Ectodermal cell (in vitro differentiated cells): Measurements from ENCODE around the gene ARHGEF11.

Source experiments
- H3K27ac ChIP-seq: 2 replicates; pipeline ENCODE4 v1.7.0; 2013; ENCODE audit warnings: mild to moderate bottlenecking, low read depth, low read length; ENCODE audit not compliant: insufficient read depth, poor library complexity, severe bottlenecking
- H3K27me3 ChIP-seq: 2 replicates; pipeline ENCODE4 v1.7.0; 2013; ENCODE audit warnings: mild to moderate bottlenecking, low read length; ENCODE audit not compliant: insufficient read depth, control insufficient read depth, poor library complexity, severe bottlenecking
- H3K36me3 ChIP-seq: one replicate; pipeline ENCODE4 v1.7.0; 2013; ENCODE audit warnings: low read length; ENCODE audit not compliant: control insufficient read depth, insufficient read depth
- H3K4me1 ChIP-seq: one replicate; pipeline ENCODE4 v1.7.0; 2013; ENCODE audit warnings: low read length; ENCODE audit not compliant: control insufficient read depth, insufficient read depth
- H3K4me3 ChIP-seq: 2 replicates; pipeline ENCODE4 v1.7.0; 2013; ENCODE audit warnings: low read depth, low read length, control low read depth; ENCODE audit not compliant: insufficient read depth
- H3K9me3 ChIP-seq: 2 replicates; pipeline ENCODE4 v1.7.0; 2013; ENCODE audit warnings: mild to moderate bottlenecking, low read length, moderate library complexity; ENCODE audit not compliant: control insufficient read depth
- WGBS, 2 experiments: methylation state at CpG; one replicate each; pipeline ENCODE4 v1.1.7; 2013; ENCODE audit warnings: missing lambda C conversion rate in 2 of 2; 5-methylcytosine and 5-hydroxymethylcytosine counted together

ARHGEF11 gene

GRCh38 chr1:156893048-156893953, 152.2 kb downstream of the ARHGEF11 start, which contains the start of gene PEAR1:
Gene PEAR1, plus strand, starts transcription at chr1:156893718. Its CDS starts 10,209 bp downstream, at chr1:156903927.
- no peaks in the 10 kb centered on the region for H3K36me3 ChIP-seq
- H3K27ac ChIP-seq: no peak within 1 kb of the TSS
- 17 to 18% methylated on average over 57 to 60 of the region's 60 CpGs for WGBS, 2 experiments
- H3K27me3 ChIP-seq: peaks cover 50% of the 10 kb centered on the region
- no peaks in the 10 kb centered on the region for H3K9me3 ChIP-seq
- H3K4me3 ChIP-seq: peak within 1 kb of the TSS; percentile 16
- peaks cover 17% of the 10 kb centered on the region for H3K4me1 ChIP-seq

- WGBS, 2 experiments: 11 to 12% methylated on average over 48 of the region's 48 CpGs
- Histone ChIP-seq H3K4me1 (peaks cover 21% of the 10 kb centered on the region), H3K27me3 (peaks cover 50% of the 10 kb centered on the region), H3K4me3 (no peak overlapping the region), H3K9me3 (no peaks in the 10 kb centered on the region), H3K27ac (no peak overlapping the region), H3K36me3 (no peaks in the 10 kb centered on the region)
Measured at GRCh38 chr1:156892190-156893047, 153.1 kb downstream of the ARHGEF11 start.

- no peak overlapping the region for H3K27ac ChIP-seq
- H3K4me3 ChIP-seq: no peak overlapping the region
- H3K9me3 ChIP-seq: no peaks in the 10 kb centered on the region
- H3K27me3 ChIP-seq: peaks cover 48% of the 10 kb centered on the region
- H3K4me1 ChIP-seq: peaks cover 17% of the 10 kb centered on the region
- WGBS, 2 experiments: 46 to 50% methylated on average over 8 of the region's 8 CpGs
- H3K36me3 ChIP-seq: no peaks in the 10 kb centered on the region
Measured at GRCh38 chr1:156889802-156890580, 155.6 kb downstream of the ARHGEF11 start.

DNA sequence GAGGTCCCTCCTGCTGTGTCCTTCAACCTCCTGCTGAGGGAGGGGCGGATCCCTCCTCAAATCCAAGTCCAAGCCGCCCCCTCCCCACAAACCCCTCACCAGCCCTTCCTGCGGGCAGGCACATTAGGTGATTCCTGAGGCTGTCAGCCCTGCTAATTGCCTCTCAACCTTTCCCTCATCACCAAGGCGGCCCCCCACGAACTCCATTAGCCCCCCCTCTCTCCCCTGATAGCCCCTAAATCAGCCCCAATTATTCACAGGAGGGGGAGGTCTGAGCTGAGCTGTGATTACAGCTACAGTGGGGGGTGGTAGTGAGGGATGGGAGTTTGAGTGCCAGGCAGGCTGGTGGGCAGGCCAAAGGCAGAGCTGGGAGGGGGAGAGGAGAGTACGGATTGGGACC, 157.8 kb downstream of the ARHGEF11 start:
- WGBS, 2 experiments: 22 to 29% methylated on average over 6 of the region's 6 CpGs
- Histone ChIP-seq H3K9me3 (no peaks in the 10 kb centered on the region), H3K4me1 (peaks cover 30% of the 10 kb centered on the region), H3K4me3 (no peak overlapping the region), H3K36me3 (no peaks in the 10 kb centered on the region), H3K27me3 (peaks cover 30% of the 10 kb centered on the region), H3K27ac (no peak overlapping the region)

- Histone ChIP-seq H3K27me3 (peaks cover 25% of the 10 kb centered on the region), H3K4me3 (no peak overlapping the region), H3K36me3 (no peaks in the 10 kb centered on the region), H3K9me3 (no peaks in the 10 kb centered on the region), H3K4me1 (peaks cover 30% of the 10 kb centered on the region), H3K27ac (no peak overlapping the region)
- WGBS, 2 experiments: 15 to 19% methylated on average over 2 to 3 of the region's 3 CpGs
Measured at GRCh38 chr1:156887317-156887716, 158.2 kb downstream of the ARHGEF11 start.

GRCh38 chr1:156886583-156887281, 158.8 kb downstream of the ARHGEF11 start:
- H3K36me3 ChIP-seq: no peaks in the 10 kb centered on the region
- WGBS, 2 experiments: 37 to 40% methylated on average over 5 to 6 of the region's 6 CpGs
- no peak overlapping the region for H3K4me3 ChIP-seq
- H3K27me3 ChIP-seq: peaks cover 20% of the 10 kb centered on the region
- no peak overlapping the region for H3K27ac ChIP-seq
- no peaks in the 10 kb centered on the region for H3K9me3 ChIP-seq
- H3K4me1 ChIP-seq: peaks cover 30% of the 10 kb centered on the region

- WGBS, 2 experiments: 66 to 68% methylated on average over 13 of the region's 13 CpGs
- no peaks in the 10 kb centered on the region for H3K9me3 ChIP-seq
- no peaks in the 10 kb centered on the region for H3K36me3 ChIP-seq
- no peak overlapping the region for H3K27ac ChIP-seq
- H3K4me1 ChIP-seq: peaks cover 30% of the 10 kb centered on the region
- peaks cover 11% of the 10 kb centered on the region for H3K27me3 ChIP-seq
- no peak overlapping the region for H3K4me3 ChIP-seq
Measured at GRCh38 chr1:156885880-156886355, 159.6 kb downstream of the ARHGEF11 start.

DNA sequence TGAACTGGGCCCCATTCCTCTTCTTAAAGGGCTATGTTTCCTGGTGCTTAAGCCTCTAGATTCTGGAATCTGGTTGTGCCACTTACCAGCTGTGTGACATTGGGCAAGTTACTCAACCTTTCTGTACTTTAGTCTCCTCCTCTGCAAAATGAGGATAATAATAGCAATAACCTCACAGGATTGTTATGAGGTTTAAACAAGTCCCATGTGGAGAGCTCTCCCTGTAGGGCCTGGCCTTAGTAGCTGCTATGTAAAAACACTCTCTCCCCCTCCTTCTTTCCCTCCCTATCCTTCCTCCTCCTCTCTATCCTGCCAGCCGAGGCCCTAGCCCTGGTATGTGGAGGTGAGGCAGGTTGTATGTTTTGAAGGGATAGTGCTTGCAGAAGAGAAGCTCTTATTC, 160.2 kb downstream of the ARHGEF11 start:
- no CpG with 5 or more reads among the region's 1 CpG for WGBS, 2 experiments

More for the DNA sequence above, 160.2 kb downstream of the ARHGEF11 start:
- H3K27me3 ChIP-seq: peaks cover 5% of the 10 kb centered on the region
- peaks cover 30% of the 10 kb centered on the region for H3K4me1 ChIP-seq
- no peaks in the 10 kb centered on the region for H3K36me3 ChIP-seq
- H3K27ac ChIP-seq: no peak overlapping the region
- no peaks in the 10 kb centered on the region for H3K9me3 ChIP-seq
- H3K4me3 ChIP-seq: no peak overlapping the region
